ENCODE data around the gene ZNF844.
"Not testable (repeated sequence)": the region's sequence is repeated elsewhere in the genome, so short reads cannot be mapped to it uniquely, and the experiment has no call there.

Gene ZNF844

DNA sequence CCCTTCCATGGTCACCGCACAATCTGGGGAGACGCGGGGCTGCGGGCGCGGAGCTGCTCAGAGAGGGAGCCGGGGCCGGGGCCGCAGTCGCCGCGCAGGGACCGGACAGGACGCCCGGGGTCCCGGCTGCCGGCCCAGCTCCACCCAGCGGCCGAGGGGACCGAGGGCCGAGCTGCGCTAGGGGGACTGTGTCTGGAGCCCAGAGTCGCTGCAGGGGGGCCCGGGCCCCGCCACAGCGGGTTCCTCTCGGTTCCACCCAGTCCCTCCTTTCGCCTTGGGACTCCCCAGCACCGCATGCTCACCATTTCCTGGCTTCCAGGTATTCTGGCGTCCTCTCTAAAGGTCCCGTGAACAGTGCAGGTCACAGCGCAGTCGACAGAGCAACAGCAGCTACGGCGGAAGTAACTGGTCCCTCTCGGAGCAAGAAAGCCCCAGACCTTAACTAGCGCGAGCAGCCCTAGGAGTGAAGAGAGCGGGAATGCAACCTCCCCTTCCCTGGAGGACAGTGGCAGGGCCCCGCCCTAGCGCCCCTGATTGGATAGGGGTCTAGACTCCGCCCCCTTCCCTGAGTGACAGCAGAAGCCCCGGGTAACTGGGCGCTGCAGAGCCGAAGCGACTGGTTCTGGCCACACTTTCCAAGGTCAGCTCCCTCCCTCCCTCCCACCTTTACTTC lies 11.9 kb upstream of the ZNF844 start, which contains the start of gene ZNF878:
Gene ZNF878 (minus strand): TSS at position 465 of the 673 bp plus-strand sequence. CDS start 160 bp downstream, at position 305.
- TF ChIP-seq, protein P1, sequence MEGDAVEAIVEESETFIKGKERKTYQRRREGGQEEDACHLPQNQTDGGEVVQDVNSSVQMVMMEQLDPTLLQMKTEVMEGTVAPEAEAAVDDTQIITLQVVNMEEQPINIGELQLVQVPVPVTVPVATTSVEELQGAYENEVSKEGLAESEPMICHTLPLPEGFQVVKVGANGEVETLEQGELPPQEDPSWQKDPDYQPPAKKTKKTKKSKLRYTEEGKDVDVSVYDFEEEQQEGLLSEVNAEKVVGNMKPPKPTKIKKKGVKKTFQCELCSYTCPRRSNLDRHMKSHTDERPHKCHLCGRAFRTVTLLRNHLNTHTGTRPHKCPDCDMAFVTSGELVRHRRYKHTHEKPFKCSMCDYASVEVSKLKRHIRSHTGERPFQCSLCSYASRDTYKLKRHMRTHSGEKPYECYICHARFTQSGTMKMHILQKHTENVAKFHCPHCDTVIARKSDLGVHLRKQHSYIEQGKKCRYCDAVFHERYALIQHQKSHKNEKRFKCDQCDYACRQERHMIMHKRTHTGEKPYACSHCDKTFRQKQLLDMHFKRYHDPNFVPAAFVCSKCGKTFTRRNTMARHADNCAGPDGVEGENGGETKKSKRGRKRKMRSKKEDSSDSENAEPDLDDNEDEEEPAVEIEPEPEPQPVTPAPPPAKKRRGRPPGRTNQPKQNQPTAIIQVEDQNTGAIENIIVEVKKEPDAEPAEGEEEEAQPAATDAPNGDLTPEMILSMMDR (IDR thresholded peaks at IDR 0.05; ENCODE audit: unreplicated experiment in 3 of 3) = peak in 1 of 3 experiments; percentile 24
- H3K27me3 Mint-ChIP-seq (ENCODE audit: low read depth) = peaks cover 29% of the 10 kb centered on the region
- peaks cover 9% of the 10 kb centered on the region for H3K4me1 Mint-ChIP-seq
- H3K36me3 Mint-ChIP-seq (ENCODE audit: low read depth) = peaks cover 15% of the 10 kb centered on the region
- peaks cover 10% of the 10 kb centered on the region for H3K9me3 Mint-ChIP-seq
- peak within 1 kb of the TSS; percentile 92 to 94 (median 93) for H3K4me3 Mint-ChIP-seq
- H3K27ac Mint-ChIP-seq = peak within 1 kb of the TSS; percentile 50 to 87 (median 81)

DNA sequence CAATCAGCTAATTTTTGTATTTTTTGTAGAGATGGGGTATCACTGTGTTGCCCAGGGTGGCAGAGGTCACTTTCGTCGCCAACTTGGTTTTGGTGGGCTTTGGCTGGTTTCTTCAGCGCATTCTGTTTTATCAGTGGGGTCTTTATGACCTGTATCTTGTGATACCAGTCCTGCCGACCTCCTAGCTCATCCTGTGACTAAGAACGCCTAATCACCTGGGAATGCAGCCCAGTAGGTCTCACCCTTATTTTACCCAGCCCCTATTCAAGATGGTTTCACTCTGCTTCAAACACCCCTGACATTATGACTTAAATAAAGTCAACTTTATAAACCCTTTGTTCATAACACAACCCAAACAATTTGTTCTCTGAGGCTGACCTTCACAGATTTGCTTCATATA lies 8.7 kb upstream of the ZNF844 start:
- Mint-ChIP-seq H3K4me3 (no peak overlapping the region), H3K4me1 (peaks cover 13% of the 10 kb centered on the region), H3K36me3 (ENCODE audit: low read depth) (peaks cover 5% of the 10 kb centered on the region), H3K27me3 (ENCODE audit: low read depth) (peaks cover 29% of the 10 kb centered on the region), H3K9me3 (peaks cover 3% of the 10 kb centered on the region), H3K27ac (no peak overlapping the region)
- TF ChIP-seq, protein P1 (IDR thresholded peaks at IDR 0.05; ENCODE audit: unreplicated experiment in 3 of 3) = no peak

DNA sequence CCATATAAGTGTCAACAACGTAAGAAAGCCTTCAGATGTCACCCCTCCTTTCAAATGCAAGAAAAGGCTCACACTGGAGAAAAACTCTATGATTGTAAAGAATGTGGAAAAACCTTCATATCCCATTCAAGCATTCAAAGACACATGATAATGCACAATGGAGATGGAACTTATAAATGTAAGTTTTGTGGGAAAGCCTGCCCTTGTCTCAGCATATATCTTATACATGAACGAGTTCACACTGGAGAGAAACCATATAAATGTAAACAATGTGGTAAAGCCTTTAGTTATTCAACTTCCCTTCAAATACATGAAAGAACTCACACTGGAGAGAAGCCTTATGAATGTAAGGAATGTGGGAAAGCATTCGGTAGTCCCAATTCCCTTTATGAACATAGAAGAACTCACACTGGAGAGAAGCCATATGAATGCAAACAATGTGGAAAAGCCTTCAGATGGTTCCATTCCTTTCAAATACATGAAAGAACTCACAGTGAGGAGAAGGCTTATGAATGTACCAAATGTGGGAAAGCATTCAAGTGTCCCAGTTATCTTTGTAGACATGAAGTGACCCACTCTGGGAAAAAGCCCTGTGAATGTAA lies 11.1 kb downstream of the ZNF844 start:
- H3K36me3 Mint-ChIP-seq (ENCODE audit: low read depth) = peaks cover 98% of the 10 kb centered on the region
- peaks cover 72% of the 10 kb centered on the region for H3K9me3 Mint-ChIP-seq
- H3K4me1 Mint-ChIP-seq = no peaks in the 10 kb centered on the region
- peaks cover 4% of the 10 kb centered on the region for H3K27me3 Mint-ChIP-seq (ENCODE audit: low read depth)
- H3K27ac Mint-ChIP-seq = no peak overlapping the region
- TF ChIP-seq, protein P1 (IDR thresholded peaks at IDR 0.05; ENCODE audit: unreplicated experiment in 3 of 3) = no peak
- H3K4me3 Mint-ChIP-seq = no peak overlapping the region

DNA sequence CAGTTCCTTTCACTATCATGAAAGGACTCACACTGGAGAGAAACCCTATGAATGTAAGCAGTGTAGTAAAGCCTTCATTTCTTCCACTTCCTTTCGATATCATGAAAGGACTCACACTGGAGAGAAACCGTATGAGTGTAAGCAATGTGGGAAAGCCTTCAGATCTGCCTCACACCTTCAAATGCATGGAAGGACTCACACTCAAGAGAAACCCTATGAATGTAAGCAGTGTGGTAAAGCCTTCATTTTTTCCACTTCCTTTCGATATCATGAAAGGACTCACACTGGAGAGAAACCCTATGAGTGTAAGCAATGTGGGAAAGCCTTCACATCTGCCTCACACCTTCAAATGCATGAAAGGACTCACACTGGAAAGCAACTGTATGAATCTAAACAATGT lies 11.8 kb downstream of the ZNF844 start:
- Mint-ChIP-seq H3K36me3 (ENCODE audit: low read depth) (peaks cover 98% of the 10 kb centered on the region), H3K9me3 (peaks cover 71% of the 10 kb centered on the region)
- H3K27me3 Mint-ChIP-seq (ENCODE audit: low read depth); H3K4me1 Mint-ChIP-seq; H3K27ac Mint-ChIP-seq; H3K4me3 Mint-ChIP-seq: not testable (repeated sequence)

DNA sequence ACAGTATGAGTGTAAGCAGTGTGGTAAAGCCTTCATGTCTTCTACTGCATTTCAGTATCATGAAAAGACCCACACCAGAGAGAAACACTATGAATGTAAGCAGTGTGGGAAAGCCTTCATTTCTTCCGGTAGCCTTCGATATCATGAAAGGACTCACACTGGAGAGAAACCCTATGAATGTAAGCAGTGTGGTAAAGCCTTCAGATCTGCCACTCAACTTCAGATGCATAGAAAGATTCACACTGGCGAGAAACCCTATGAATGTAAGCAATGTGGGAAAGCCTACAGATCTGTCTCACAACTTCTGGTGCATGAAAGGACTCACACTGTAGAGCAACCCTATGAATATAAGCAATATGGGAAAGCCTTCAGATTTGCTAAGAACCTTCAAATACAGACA lies 12.8 kb downstream of the ZNF844 start:
- Mint-ChIP-seq H3K4me1 (no peaks in the 10 kb centered on the region), H3K27me3 (ENCODE audit: low read depth) (peaks cover 4% of the 10 kb centered on the region), H3K9me3 (peaks cover 73% of the 10 kb centered on the region), H3K4me3 (no peak overlapping the region), H3K27ac (no peak overlapping the region), H3K36me3 (ENCODE audit: low read depth) (peaks cover 93% of the 10 kb centered on the region)
- TF ChIP-seq, protein P1 (IDR thresholded peaks at IDR 0.05; ENCODE audit: unreplicated experiment in 3 of 3) = no peak

DNA sequence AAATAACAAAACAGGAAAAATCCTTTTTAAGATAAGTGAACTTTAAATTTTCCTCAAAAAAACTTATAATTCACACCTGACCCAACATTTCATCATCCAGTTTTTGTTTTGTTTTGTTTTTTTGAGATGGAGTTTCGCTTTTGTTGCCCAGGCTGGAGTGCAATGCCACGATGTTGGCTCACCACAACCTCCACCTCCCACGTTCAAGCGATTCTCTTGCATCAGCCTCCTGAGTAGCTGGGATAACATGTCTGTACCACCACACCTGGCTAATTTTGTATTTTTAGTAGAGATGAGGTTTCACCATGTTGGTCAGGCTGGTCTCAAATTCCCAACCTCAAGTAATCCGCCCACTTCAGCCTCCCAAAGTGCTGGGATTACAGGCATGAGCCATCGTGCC lies 18.8 kb downstream of the ZNF844 start:
- H3K36me3 Mint-ChIP-seq (ENCODE audit: low read depth) = peaks cover 84% of the 10 kb centered on the region
- not testable (repeated sequence) for H3K4me1 Mint-ChIP-seq; H3K27me3 Mint-ChIP-seq (ENCODE audit: low read depth); H3K4me3 Mint-ChIP-seq; H3K27ac Mint-ChIP-seq
- H3K9me3 Mint-ChIP-seq = peaks cover 47% of the 10 kb centered on the region
